Skeletal muscle satellite cell (primary cell): ENCODE results near the gene EXOC6B.

Experiments
- H3K27me3 ChIP-seq: 2 replicates; pipeline ENCODE4 v1.7.0; 2013; ENCODE audit warnings: low read length; ENCODE audit not compliant: control insufficient read depth, insufficient read depth
- H3K36me3 ChIP-seq: 2 replicates; pipeline ENCODE4 v1.7.0; 2013; ENCODE audit warnings: mild to moderate bottlenecking, control low read depth, low read length; ENCODE audit not compliant: insufficient read depth
- H3K4me1 ChIP-seq: 2 replicates; pipeline ENCODE4 v1.7.0; 2013; ENCODE audit warnings: low read length; ENCODE audit not compliant: control insufficient read depth, insufficient read depth
- H3K4me2 ChIP-seq: 2 replicates; pipeline ENCODE4 v1.7.0; 2013; ENCODE audit warnings: mild to moderate bottlenecking, low read length
- H3K4me3 ChIP-seq: 2 replicates; pipeline ENCODE4 v1.7.0; 2013; ENCODE audit warnings: low read length
- H3K9ac ChIP-seq: 2 replicates; pipeline ENCODE4 v1.7.0; 2013; ENCODE audit warnings: mild to moderate bottlenecking, low read depth, low read length, moderate library complexity
- H3K9me3 ChIP-seq: replicated peaks from 2 replicates; pipeline ENCODE4 v1.7.0; 2013; ENCODE audit warnings: mild to moderate bottlenecking, control low read depth, low read length

Gene EXOC6B

DNA sequence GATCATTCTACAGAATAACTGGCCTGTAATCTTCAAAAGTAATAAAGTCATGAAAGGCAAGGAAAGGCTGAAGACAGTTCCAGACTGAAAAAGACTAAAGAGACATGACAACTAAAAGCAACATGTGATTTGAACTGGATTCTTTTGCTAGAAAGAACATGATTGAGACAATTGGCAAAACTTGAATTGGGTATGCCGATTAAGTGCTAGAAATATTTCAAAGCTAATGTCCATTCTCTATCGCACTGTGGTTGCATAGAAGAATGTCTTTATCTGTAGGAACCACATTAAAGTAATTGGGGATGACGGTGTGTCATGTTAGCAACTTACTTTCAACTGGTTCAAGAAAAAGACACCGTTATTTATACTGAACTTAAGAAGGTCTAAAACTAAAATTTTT is 98.5 kb downstream of the EXOC6B start:
- Histone ChIP-seq H3K9me3 (no peaks in the 10 kb centered on the region), H3K4me3 (no peak overlapping the region), H3K36me3 (no peaks in the 10 kb centered on the region), H3K27me3 (no peaks in the 10 kb centered on the region), H3K9ac (no peak overlapping the region), H3K4me2 (no peak overlapping the region), H3K4me1 (peaks cover 9% of the 10 kb centered on the region)

DNA sequence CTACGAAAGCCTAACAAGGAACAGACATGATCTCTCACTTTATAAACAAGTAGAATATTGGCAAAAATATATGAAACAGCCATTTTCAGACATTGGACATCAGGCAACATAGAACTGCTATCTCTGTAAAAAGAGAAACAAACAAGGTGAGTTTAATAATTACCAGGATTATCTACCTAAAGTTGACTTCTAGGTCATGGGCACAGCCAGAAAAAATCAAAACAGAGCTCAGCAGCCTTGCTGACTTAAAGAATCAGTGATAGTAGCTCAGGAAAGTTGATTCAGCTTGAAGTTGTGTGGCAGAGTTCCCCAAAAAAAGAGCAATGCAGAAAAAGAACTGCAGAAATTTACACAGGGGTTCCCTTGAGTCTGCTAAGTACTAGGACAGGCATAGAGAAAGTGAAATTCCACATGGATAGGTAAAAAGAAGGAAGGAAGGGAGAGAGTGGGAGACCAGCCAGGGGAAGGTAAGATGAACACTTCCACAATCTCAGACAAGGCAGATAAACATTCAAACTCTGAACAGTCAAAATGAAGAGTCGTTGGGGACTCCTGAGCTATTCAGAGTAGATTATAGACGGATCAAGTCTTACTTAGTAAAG is 102.0 kb downstream of the EXOC6B start:
- Histone ChIP-seq H3K4me3 (no peak overlapping the region), H3K9ac (no peak overlapping the region), H3K4me2 (no peak overlapping the region), H3K27me3 (no peaks in the 10 kb centered on the region), H3K4me1 (peaks cover 11% of the 10 kb centered on the region), H3K36me3 (no peaks in the 10 kb centered on the region), H3K9me3 (no peaks in the 10 kb centered on the region)

DNA sequence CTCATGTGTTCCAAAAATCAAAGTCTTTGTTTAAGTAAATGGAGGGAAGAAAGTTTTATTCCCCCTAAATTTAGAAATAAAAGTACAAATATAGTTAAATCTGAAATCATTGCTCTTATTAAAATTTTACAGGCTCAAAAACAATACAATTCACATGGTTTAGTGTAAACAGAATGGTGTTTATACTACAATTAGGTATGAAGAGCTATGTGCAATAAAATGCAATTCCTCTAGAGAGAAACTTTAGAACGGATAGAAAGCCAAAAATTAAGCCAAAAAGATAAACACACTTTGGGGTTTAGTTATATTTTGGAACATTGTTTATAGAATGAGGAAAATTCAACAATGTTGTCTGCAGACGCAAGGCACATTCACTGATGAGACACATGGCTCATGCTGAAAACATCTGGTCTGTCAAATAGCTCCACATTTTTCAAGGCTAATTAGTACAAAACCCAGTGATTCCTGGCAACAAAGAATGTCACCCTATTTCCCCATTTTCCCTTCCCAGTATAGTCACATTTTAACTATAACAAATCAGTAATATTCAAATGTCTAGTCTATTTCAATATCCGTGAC is 103.3 kb downstream of the EXOC6B start:
- no peaks in the 10 kb centered on the region for H3K36me3 ChIP-seq
- no peak overlapping the region for H3K4me3 ChIP-seq
- H3K27me3 ChIP-seq, result no peaks in the 10 kb centered on the region
- H3K4me2 ChIP-seq, result no peak overlapping the region
- peaks cover 11% of the 10 kb centered on the region for H3K4me1 ChIP-seq
- no peaks in the 10 kb centered on the region for H3K9me3 ChIP-seq
- H3K9ac ChIP-seq, result no peak overlapping the region

DNA sequence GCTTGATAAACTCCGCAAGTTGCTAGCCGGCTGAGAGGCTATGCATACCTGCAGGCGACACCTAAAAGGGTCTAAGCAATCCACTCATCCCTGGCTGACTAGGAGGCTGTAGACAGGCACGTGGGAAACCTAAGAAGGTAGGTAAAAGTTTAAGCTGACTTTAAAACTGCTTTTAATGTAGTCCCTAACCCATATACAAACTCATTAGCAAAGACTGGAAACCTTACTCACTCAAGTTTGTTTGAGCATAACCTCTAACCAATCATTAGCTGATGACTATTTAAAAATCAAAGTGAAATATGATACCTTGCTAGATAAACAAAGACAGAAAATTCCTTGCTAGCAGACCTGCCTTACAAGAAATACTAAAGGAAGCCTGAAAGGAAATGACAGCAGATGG is 106.4 kb downstream of the EXOC6B start:
- Histone ChIP-seq H3K4me3 (no peak overlapping the region), H3K27me3 (no peaks in the 10 kb centered on the region), H3K9me3 (no peaks in the 10 kb centered on the region), H3K9ac (no peak overlapping the region), H3K36me3 (no peaks in the 10 kb centered on the region), H3K4me1 (peaks cover 11% of the 10 kb centered on the region), H3K4me2 (no peak overlapping the region)

DNA sequence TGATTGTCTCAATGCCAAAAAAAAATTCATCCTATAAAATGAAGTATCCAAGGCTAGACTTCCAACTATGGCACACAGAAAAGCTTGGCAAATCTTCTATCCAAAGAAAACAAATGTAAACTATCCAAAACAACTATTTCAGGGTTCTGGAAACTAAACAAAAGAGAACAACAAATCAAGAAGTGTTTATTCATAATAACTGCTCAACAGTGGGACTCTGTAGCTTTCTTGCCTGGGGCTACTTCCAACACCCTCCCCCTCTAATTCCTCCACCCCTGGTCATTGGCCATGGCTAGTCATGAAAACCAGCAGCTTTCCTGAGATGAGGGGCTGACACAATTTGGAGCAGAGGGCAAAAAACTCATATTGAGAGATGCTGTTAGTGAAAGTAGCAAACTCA is 107.0 kb downstream of the EXOC6B start:
- Histone ChIP-seq H3K36me3 (no peaks in the 10 kb centered on the region), H3K27me3 (no peaks in the 10 kb centered on the region), H3K9ac (no peak overlapping the region), H3K4me2 (no peak overlapping the region), H3K4me1 (peaks cover 11% of the 10 kb centered on the region), H3K4me3 (no peak overlapping the region), H3K9me3 (no peaks in the 10 kb centered on the region)

DNA sequence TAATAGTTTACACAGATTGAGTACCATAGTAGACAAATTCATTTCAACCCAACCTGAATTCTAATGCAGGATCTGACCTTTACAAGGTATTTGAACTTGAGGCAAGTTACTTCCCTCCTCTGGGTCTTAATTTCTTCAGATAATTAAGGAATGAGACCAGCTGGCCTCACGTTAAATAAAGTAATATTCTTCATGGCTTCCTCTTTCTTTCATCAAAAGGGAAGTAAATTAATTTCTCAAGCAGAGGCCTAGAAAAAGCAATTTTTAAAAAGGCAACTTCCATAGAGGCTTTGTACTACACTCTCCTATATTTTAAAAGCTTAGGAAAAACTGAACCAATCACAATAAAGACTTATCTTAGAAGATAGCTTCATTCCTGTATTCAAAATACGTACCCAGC is 109.2 kb downstream of the EXOC6B start:
- Histone ChIP-seq H3K36me3 (no peaks in the 10 kb centered on the region), H3K4me3 (no peak overlapping the region), H3K4me2 (no peak overlapping the region), H3K9ac (no peak overlapping the region), H3K4me1 (no peaks in the 10 kb centered on the region), H3K27me3 (no peaks in the 10 kb centered on the region), H3K9me3 (no peaks in the 10 kb centered on the region)

DNA sequence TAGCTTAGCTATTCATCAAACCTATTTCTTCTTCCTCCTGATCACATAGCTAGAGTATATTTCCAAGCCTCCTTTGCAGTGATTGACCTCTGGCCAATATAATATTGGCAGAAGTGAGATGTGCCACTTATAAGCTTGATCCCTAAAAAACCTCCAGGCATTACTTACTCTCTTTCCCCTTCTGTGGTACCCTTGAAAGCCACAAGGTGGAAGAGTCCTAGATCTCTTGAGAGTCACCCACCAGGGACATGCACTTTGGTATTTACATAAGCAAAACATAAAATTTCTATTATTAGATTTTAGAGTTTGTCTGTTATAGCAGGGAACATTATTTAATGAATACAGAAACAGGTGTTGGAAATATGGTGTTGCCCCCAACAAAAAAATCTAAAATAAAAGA is 112.0 kb downstream of the EXOC6B start:
- Histone ChIP-seq H3K9ac (no peak overlapping the region), H3K4me3 (no peak overlapping the region), H3K9me3 (no peaks in the 10 kb centered on the region), H3K36me3 (no peaks in the 10 kb centered on the region), H3K4me1 (no peaks in the 10 kb centered on the region), H3K4me2 (no peak overlapping the region), H3K27me3 (no peaks in the 10 kb centered on the region)

DNA sequence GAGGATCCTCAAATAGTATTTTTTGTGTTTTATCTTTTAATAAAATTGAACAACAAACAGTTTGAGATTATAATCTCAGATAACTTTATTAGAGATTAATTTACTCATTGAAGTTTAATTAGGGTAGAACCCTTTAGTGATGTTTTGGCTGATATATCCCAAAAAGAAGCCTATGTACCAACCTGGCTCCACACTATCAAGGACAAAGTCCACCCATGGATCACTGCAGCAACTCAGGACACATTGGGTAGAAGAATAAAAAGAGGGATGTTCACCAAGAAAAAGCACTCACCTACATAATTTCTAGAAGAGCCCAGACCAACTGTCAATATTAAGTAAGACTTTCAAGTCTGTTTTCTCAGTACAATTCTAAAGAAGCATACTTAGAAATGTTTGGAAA is 112.9 kb downstream of the EXOC6B start:
- H3K9ac ChIP-seq, result no peak overlapping the region
- H3K4me2 ChIP-seq, result no peak overlapping the region
- H3K9me3 ChIP-seq, result no peaks in the 10 kb centered on the region
- H3K36me3 ChIP-seq, result no peaks in the 10 kb centered on the region
- no peaks in the 10 kb centered on the region for H3K4me1 ChIP-seq
- no peak overlapping the region for H3K4me3 ChIP-seq
- no peaks in the 10 kb centered on the region for H3K27me3 ChIP-seq

DNA sequence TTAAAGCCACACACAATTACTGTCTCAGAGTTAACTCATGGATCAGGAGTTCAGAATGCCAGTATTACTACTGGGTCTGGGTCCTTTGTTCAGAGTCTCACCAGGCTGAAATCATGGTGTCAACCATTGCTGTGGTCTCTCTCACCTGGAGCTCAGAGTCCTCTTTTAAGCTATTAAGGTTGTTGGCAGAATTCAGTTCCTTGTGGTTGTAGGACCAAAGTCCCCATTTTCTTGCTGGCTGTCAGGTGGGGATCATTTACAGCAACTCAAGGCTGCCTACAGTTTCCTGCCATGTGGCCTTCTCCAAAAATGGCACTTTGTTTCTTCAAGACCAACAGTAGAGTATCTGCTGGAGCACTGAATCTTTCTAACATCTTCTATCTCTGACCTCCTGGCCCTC is 113.5 kb downstream of the EXOC6B start:
- Histone ChIP-seq H3K4me2 (no peak overlapping the region), H3K4me1 (no peaks in the 10 kb centered on the region), H3K36me3 (no peaks in the 10 kb centered on the region), H3K9ac (no peak overlapping the region), H3K4me3 (no peak overlapping the region), H3K9me3 (no peaks in the 10 kb centered on the region), H3K27me3 (no peaks in the 10 kb centered on the region)

DNA sequence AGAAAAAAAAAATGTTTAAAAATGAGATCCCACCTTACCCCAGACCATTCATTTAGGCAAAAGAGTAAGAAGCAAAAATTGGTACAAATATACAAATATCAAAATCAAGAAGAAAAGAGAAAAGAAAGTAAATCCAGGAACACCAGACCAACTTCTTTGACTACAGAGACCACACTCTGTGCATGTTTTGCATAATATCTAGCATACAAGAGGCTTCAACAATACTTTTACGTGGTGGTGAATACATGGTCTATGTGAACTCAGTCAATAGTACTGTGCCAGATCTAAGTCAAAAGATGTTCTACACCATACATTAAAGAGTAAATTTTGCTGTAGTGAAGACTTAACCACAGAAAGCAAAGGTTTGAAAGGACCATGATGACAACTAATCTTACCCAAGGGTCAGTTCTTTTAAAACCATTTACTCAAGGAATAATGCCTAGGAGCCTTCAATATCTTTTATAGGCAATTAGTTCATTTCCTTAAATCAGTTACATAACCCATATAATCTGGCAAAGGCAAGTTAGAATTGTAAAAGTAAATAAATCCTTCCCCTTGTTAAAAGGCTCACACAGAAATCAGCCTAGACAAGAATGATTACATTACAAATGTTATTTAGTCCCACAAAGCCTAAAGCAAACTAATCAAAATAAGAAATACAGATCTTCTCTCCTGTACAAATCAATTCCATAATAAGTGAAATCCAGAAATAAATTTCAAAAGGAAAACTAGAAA is 115.2 kb downstream of the EXOC6B start:
- H3K27me3 ChIP-seq, result no peaks in the 10 kb centered on the region
- H3K9me3 ChIP-seq, result no peaks in the 10 kb centered on the region
- no peak overlapping the region for H3K9ac ChIP-seq
- no peak overlapping the region for H3K4me3 ChIP-seq
- H3K36me3 ChIP-seq, result no peaks in the 10 kb centered on the region
- H3K4me2 ChIP-seq, result no peak overlapping the region
- no peaks in the 10 kb centered on the region for H3K4me1 ChIP-seq

DNA sequence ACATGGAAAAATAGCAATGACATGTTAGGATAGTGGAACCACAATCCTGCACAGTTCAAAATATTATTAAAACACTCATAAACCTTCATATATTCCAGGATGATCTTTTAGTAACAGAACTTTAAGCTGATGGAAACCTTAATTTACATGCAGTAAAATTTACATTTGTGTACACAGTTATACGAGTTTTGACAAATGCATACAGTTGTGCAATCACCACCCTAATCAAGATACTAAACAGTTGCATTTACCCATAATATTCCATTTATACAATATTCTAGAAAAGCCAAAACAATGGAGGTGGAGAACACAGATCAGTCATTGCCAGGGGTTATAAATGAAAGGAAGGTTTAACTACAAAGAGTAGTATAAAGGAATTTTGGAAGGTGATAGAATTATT is 117.6 kb downstream of the EXOC6B start:
- H3K4me2 ChIP-seq, result no peak overlapping the region
- no peak overlapping the region for H3K9ac ChIP-seq
- H3K9me3 ChIP-seq, result no peaks in the 10 kb centered on the region
- no peaks in the 10 kb centered on the region for H3K27me3 ChIP-seq
- H3K4me3 ChIP-seq, result no peak overlapping the region
- H3K4me1 ChIP-seq, result no peaks in the 10 kb centered on the region
- no peaks in the 10 kb centered on the region for H3K36me3 ChIP-seq

DNA sequence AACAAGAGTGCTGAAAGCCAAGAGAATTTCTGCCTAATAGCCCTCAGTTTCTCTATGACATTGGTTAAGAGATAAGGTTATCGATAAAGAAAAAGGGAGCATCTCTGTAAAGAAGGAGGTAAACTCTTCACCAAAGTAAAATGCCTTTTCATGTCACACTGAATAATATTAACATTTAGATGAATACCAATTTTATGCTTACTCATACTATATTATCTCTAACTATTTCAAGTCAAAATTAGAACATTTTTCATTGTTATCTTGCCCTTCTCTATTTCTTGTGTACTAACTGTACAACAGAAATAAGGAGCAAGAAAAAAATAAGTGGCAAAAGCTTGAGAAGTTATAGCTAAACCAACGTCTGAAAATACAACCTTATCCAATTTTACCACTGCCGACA is 127.5 kb downstream of the EXOC6B start:
- Histone ChIP-seq H3K4me2 (no peak overlapping the region), H3K27me3 (no peaks in the 10 kb centered on the region), H3K9me3 (no peaks in the 10 kb centered on the region), H3K4me3 (no peak overlapping the region), H3K4me1 (peaks cover 6% of the 10 kb centered on the region), H3K9ac (no peak overlapping the region), H3K36me3 (no peaks in the 10 kb centered on the region)
